ENCODE data around the gene ZNF91.

- TF ChIP-seq CTCF (IDR thresholded peaks at IDR 0.05; ENCODE audit: insufficient read depth, low read depth, low read length): no peak
- TF ChIP-seq EZH2 (IDR thresholded peaks at IDR 0.05; ENCODE audit: insufficient read depth, low read length): no peak
These were observed 12.4 kb upstream of the ZNF91 start for GRCh38 chr19:23407616-23408133.
